H9 (cell line): ENCODE results near the gene SRGAP2C. TPM values are rescaled to one million over a fixed set of nuclear protein-coding genes. Genes with fewer than 3 reads are reported as not detected.
"Not testable (repeated sequence)": the region's sequence is repeated elsewhere in the genome, so short reads cannot be mapped to it uniquely, and the experiment has no call there.

Source experiments
- DNase-seq: peaks from one replicate; pipeline ENCODE4 v3.0.0-alpha.2; 2017
- H2AFZ ChIP-seq: one replicate; pipeline ENCODE4 v1.6.1; 2013; ENCODE audit warnings: mild to moderate bottlenecking, low read length, control low read depth, moderate library complexity
- H2AK5ac ChIP-seq: 2 replicates; pipeline ENCODE4 v1.6.1; 2013; ENCODE audit warnings: low read length, control low read depth, mixed read lengths; ENCODE audit not compliant: insufficient read length
- H2BK120ac ChIP-seq: one replicate; pipeline ENCODE4 v1.6.1; 2013; ENCODE audit warnings: low read depth, mild to moderate bottlenecking, low read length, control low read depth, inconsistent platforms; ENCODE audit not compliant: poor library complexity, severe bottlenecking
- H2BK12ac ChIP-seq: 2 replicates; pipeline ENCODE4 v1.6.1; 2013; ENCODE audit warnings: low read length, control low read depth, mixed read lengths, low read depth; ENCODE audit not compliant: insufficient read length
- H2BK15ac ChIP-seq: 2 replicates; pipeline ENCODE4 v1.6.1; 2013; ENCODE audit warnings: low read depth, low read length, control low read depth
- H2BK20ac ChIP-seq: one replicate; pipeline ENCODE4 v1.6.1; 2013; ENCODE audit warnings: low read depth, mild to moderate bottlenecking, low read length, control low read depth, inconsistent platforms; ENCODE audit not compliant: poor library complexity, severe bottlenecking
- H2BK5ac ChIP-seq: 2 replicates; pipeline ENCODE4 v1.6.1; 2013; ENCODE audit warnings: low read length, control low read depth, mixed read lengths; ENCODE audit not compliant: insufficient read length
- H3K14ac ChIP-seq: 2 replicates; pipeline ENCODE4 v1.6.1; 2013; ENCODE audit warnings: low read length, control low read depth; ENCODE audit not compliant: insufficient read depth
- H3K18ac ChIP-seq: 2 replicates; pipeline ENCODE4 v1.6.1; 2013; ENCODE audit warnings: low read depth, mild to moderate bottlenecking, mixed read lengths, low read length, control low read depth; ENCODE audit not compliant: insufficient read length
- H3K23ac ChIP-seq: 2 replicates; pipeline ENCODE4 v1.6.1; 2013; ENCODE audit warnings: low read length, control low read depth, mixed read lengths, low read depth; ENCODE audit not compliant: insufficient read length
- H3K23me2 ChIP-seq: 2 replicates; pipeline ENCODE4 v1.6.1; 2013; ENCODE audit warnings: low read depth, mild to moderate bottlenecking, mixed read lengths, low read length, control low read depth; ENCODE audit not compliant: insufficient read length, poor library complexity, severe bottlenecking
- H3K27ac ChIP-seq: 2 replicates; pipeline ENCODE4 v1.5.1; 2013; ENCODE audit warnings: low read length, control low read depth, mixed read lengths, low read depth; ENCODE audit not compliant: insufficient read length
- H3K27me3 ChIP-seq: 2 replicates; pipeline ENCODE4 v1.6.1; 2013; ENCODE audit warnings: low read length, control low read depth, inconsistent platforms; ENCODE audit not compliant: insufficient read depth
- H3K4ac ChIP-seq: 2 replicates; pipeline ENCODE4 v1.6.1; 2013; ENCODE audit warnings: low read depth, mild to moderate bottlenecking, control low read depth, inconsistent platforms, low read length, moderate library complexity
- H3K4me1 ChIP-seq: 2 replicates; pipeline ENCODE4 v1.6.1; 2013; ENCODE audit warnings: low read length, control low read depth, inconsistent platforms; ENCODE audit not compliant: insufficient read depth
- H3K4me2 ChIP-seq: 2 replicates; pipeline ENCODE4 v1.6.1; 2013; ENCODE audit warnings: low read length, control low read depth, mixed read lengths; ENCODE audit not compliant: insufficient read length, insufficient read depth
- H3K56ac ChIP-seq: 2 replicates; pipeline ENCODE4 v1.6.1; 2013; ENCODE audit warnings: low read depth, mild to moderate bottlenecking, mixed read lengths, low read length, control low read depth; ENCODE audit not compliant: insufficient read length
- H3K79me1 ChIP-seq: 2 replicates; pipeline ENCODE4 v1.6.1; 2013; ENCODE audit warnings: low read depth, mild to moderate bottlenecking, moderate library complexity, low read length, control low read depth, inconsistent platforms; ENCODE audit not compliant: insufficient read depth, poor library complexity, severe bottlenecking
- H3K79me2 ChIP-seq: 2 replicates; pipeline ENCODE4 v1.6.1; 2013; ENCODE audit warnings: low read length, control low read depth, inconsistent platforms; ENCODE audit not compliant: insufficient read depth
- H3K9ac ChIP-seq: 2 replicates; pipeline ENCODE4 v1.6.1; 2013; ENCODE audit warnings: low read length, control low read depth, mixed read lengths; ENCODE audit not compliant: insufficient read length; ENCODE audit errors: extremely low read depth
- H3K9me3 ChIP-seq: one replicate; pipeline ENCODE4 v1.6.1; 2013; ENCODE audit warnings: low read depth, low read length, inconsistent platforms; ENCODE audit not compliant: control insufficient read depth
- H3T11ph ChIP-seq: one replicate; pipeline ENCODE4 v1.6.1; 2013; ENCODE audit warnings: mild to moderate bottlenecking, low read length, control low read depth, inconsistent platforms
- H4K20me1 ChIP-seq: one replicate; pipeline ENCODE4 v1.6.1; 2013; ENCODE audit not compliant: control insufficient read depth, insufficient read length, insufficient read depth
- H4K5ac ChIP-seq: 2 replicates; pipeline ENCODE4 v1.6.1; 2013; ENCODE audit warnings: low read depth, mild to moderate bottlenecking, mixed read lengths, low read length, control low read depth; ENCODE audit not compliant: insufficient read length
- H4K8ac ChIP-seq: replicated peaks from 2 replicates; pipeline ENCODE4 v1.6.1; 2013; ENCODE audit warnings: low read length, control low read depth, mixed read lengths, low read depth; ENCODE audit not compliant: insufficient read length
- H4K91ac ChIP-seq: 2 replicates; pipeline ENCODE4 v1.6.1; 2013; ENCODE audit warnings: low read depth, mild to moderate bottlenecking, moderate library complexity, mixed read lengths, low read length, control low read depth; ENCODE audit not compliant: insufficient read length
- H3K27ac Mint-ChIP-seq, 3 experiments: 2 replicates in 2 of 3; 3 replicates in 1 of 3; pipeline ENCODE4 v1.8.0; 2020 to 2021; ENCODE audit warnings: mixed read lengths in 3 of 3, mild to moderate bottlenecking in 1 of 3, moderate library complexity in 1 of 3
- H3K27me3 Mint-ChIP-seq: 2 replicates; pipeline ENCODE4 v1.8.0; 2021; ENCODE audit warnings: low read depth, mild to moderate bottlenecking, moderate library complexity, mixed read lengths
- H3K36me3 Mint-ChIP-seq, 3 experiments: 2 replicates in 2 of 3; 3 replicates in 1 of 3; pipeline ENCODE4 v1.8.0; 2020 to 2021; ENCODE audit warnings: low read depth in 3 of 3, mixed read lengths in 3 of 3; ENCODE audit not compliant: insufficient read depth in 1 of 3
- H3K4me1 Mint-ChIP-seq, 2 experiments: 2 replicates each; pipeline ENCODE4 v1.8.0; 2020; ENCODE audit warnings: mixed read lengths in 2 of 2
- H3K4me3 Mint-ChIP-seq, 2 experiments: 2 replicates in 1 of 2; 3 replicates in 1 of 2; pipeline ENCODE4 v1.8.0; 2020 to 2021; ENCODE audit warnings: mild to moderate bottlenecking in 2 of 2, mixed read lengths in 2 of 2, moderate library complexity in 1 of 2
- H3K9me3 Mint-ChIP-seq, 2 experiments: 2 replicates in 1 of 2; 3 replicates in 1 of 2; pipeline ENCODE4 v1.8.0; 2020; ENCODE audit warnings: mild to moderate bottlenecking in 2 of 2, mixed read lengths in 2 of 2, moderate library complexity in 1 of 2
- WGBS: extraction: QIAGEN DNeasy Blood & Tissue Kit; methylation state at CpG from one replicate; pipeline ENCODE4 v1.1.7; 2013; ENCODE audit warnings: missing lambda C conversion rate, low lambda C conversion rate, mixed read lengths; ENCODE audit not compliant: insufficient read length; ENCODE audit errors: extremely low coverage; 5-methylcytosine and 5-hydroxymethylcytosine counted together
- total RNA-seq: library from RNA; stranded (reverse); gene quantifications from 2 replicates; pipeline ENCODE4 v1.2.1, GENCODE V29; 2021

SRGAP2C gene
- total RNA-seq, 1 experiment from 2014 or later = 16.5 TPM

GRCh38 chr1:121168152-121168668, 16.6 kb upstream of the SRGAP2C start:
- H4K5ac ChIP-seq, H4K20me1 ChIP-seq, H3K4me1 ChIP-seq, H2BK12ac ChIP-seq, H3K4ac ChIP-seq, H3K27ac Mint-ChIP-seq, H3K14ac ChIP-seq, H2AFZ ChIP-seq, H3K4me3 Mint-ChIP-seq, H3K79me2 ChIP-seq, H3T11ph ChIP-seq, H3K9ac ChIP-seq, H3K27me3 Mint-ChIP-seq, H3K4me1 Mint-ChIP-seq, H3K4me2 ChIP-seq, H3K23ac ChIP-seq, H4K8ac ChIP-seq, H3K23me2 ChIP-seq, H3K9me3 Mint-ChIP-seq, H3K27me3 ChIP-seq, H2BK5ac ChIP-seq, H3K56ac ChIP-seq, H4K91ac ChIP-seq, H2BK20ac ChIP-seq, H3K9me3 ChIP-seq, H3K79me1 ChIP-seq, H2BK120ac ChIP-seq, H2BK15ac ChIP-seq, H2AK5ac ChIP-seq, H3K18ac ChIP-seq, H3K36me3 Mint-ChIP-seq, H3K27ac ChIP-seq, DNase-seq: not testable (repeated sequence)
- WGBS = no CpG with 5 or more reads among the region's 3 CpGs

GRCh38 chr1:121176649-121177048, 8.1 kb upstream of the SRGAP2C start:
- not testable (repeated sequence) for H4K8ac ChIP-seq, H3K79me1 ChIP-seq, H3K79me2 ChIP-seq, H3K23ac ChIP-seq, H2AK5ac ChIP-seq, H3K4me1 Mint-ChIP-seq, H3K4ac ChIP-seq, H4K5ac ChIP-seq, H2AFZ ChIP-seq, H3K27me3 ChIP-seq, H3K9me3 ChIP-seq, H3K9ac ChIP-seq, H3K4me3 Mint-ChIP-seq, H2BK120ac ChIP-seq, H3K14ac ChIP-seq, H3K36me3 Mint-ChIP-seq, H3K18ac ChIP-seq, H3K4me1 ChIP-seq, H3K23me2 ChIP-seq, DNase-seq, H4K91ac ChIP-seq, H3K9me3 Mint-ChIP-seq, H2BK15ac ChIP-seq, H3K56ac ChIP-seq, H2BK20ac ChIP-seq, H2BK12ac ChIP-seq, H3K4me2 ChIP-seq, H3K27me3 Mint-ChIP-seq, H4K20me1 ChIP-seq, H2BK5ac ChIP-seq, H3K27ac ChIP-seq, H3T11ph ChIP-seq, H3K27ac Mint-ChIP-seq
- WGBS = no CpG with 5 or more reads among the region's 2 CpGs
